ENCODE measurements around the gene GKAP1. TPM values are rescaled to one million over a fixed set of nuclear protein-coding genes. Genes with fewer than 3 reads are reported as not detected.
A peak's percentile ranks its signal among the peaks of the same experiment; 100 is the strongest.
"Not testable (repeated sequence)": the region's sequence is repeated elsewhere in the genome, so short reads cannot be mapped to it uniquely, and the experiment has no call there.

GKAP1 gene
- 1 to 10 TPM; 2.4 to 6.9 (median 4.4) TPM for polyA plus RNA-seq (ENCODE audit: low read depth in 6 of 6)

DNA sequence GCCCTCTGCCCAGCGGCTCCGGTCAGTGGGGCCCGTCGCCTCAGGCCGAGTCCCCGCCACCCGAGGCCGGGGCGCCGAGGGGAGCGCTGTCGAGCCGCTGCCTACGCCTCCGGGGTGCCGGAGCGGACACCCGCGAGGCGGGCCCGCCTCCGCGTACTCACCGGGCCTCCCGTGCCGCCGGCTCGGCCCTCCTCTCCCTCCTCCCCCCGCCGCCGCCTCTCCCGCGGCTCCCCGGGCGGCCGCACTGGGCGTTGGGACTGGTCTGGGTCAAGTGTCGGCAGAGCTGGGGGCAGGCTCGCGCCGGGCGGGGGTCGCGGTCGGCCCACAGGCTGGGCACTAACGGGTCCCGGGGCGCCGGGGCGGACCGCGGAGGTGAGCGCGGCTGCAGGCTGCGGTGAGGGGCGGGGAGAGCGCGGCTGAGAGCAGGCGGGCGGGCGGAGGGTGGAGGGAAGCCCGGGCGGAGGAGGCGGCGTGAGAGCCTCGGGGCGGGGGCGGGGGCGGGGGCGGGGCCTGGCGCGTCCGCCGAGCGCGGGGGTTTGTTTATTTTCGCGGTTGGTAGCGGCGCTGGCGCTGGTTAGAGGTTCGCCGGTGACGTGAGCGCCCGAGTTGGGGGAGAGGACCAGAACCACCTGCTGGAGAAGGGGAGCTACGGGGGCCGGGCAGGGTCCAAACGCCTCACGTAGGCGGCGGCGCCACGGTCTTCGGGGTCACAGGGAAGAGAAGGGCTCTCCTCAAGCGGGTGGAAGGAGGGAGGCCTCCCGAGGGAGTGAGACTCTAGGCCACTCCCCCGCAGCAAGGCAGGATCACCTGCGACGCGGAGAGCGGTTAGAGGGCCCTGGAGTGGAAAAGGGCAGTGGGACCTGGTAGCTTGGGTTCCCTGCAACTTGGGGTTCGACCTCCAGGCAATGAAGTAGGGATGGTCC is at the start of gene GKAP1:
TSS of gene GKAP1 (minus strand) at position 414 of the 923 bp plus-strand sequence. CDS start 11,252 bp downstream, outside the sequence.
- H3K9me3 Mint-ChIP-seq, H3K36me3 Mint-ChIP-seq, H3K27me3 Mint-ChIP-seq: not testable (repeated sequence)
- ATAC-seq (ENCODE audit: low read depth in 2 of 2) (peak; percentile 83), DNase-seq (peak; percentile 85)
- Mint-ChIP-seq H3K4me1 (peaks cover 6 to 12% (median 8%) of the 10 kb centered on the region in 3 donors), H3K4me3 (peak within 1 kb of the TSS; percentile 85 to 93 (median 88)), H3K27ac (peak within 1 kb of the TSS; percentile 28 to 92 (median 88))

DNA sequence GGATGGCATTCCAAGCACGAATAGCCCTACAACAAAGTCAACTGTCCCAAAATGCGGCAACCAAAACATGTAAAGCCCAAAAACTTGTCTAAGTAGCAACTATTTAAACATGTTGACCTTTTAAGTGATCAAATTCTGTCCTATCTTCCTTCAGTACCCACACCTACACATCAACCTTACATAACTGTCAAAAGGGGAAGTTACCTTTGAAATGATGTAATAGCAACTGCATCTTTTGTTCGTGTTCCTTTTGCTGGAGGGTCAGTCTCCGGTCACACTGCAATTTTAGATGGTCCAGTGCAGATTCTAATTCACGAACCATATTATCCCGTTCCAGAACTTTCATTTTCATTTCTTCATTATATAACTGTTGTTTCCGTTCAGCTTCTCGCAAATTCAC is 32.3 kb upstream of the GKAP1 start:
- not testable (repeated sequence) for H3K9me3 Mint-ChIP-seq, H3K27me3 Mint-ChIP-seq, H3K4me3 Mint-ChIP-seq, H3K4me1 Mint-ChIP-seq
- ATAC-seq (ENCODE audit: low read depth in 2 of 2) (peak; percentile 80 to 93), DNase-seq (peak; percentile 27)
- H3K27ac Mint-ChIP-seq, result peak overlapping the region in 2 of 6 donors; percentile 12 to 15
- peaks cover 8 to 11% of the 10 kb centered on the region in 2 donors for H3K36me3 Mint-ChIP-seq

DNA sequence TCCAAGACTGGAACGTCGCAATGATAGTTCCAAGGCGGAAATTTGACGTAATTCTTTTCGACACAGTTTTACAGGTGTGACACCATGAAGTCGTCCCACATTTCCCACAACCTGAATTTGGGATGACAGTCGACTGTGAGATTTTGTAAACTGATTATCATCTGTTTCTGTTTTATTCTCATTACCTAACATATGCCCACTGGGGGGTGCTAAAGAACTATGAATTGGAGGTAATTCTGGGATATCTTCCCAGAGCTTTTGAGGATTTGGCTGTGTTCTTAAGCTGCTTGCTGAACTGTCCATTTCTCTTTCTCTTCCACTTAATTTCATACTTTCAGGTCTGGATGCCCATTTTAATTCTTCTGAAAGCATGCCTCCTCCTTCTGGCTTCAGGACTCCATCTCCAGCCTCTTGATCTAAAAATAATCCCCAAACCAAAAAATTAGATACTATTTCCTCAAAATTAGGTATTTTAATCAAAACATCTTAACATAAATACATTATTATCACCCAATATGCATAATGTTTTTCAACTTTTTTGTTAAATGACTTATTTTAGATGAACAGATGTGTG is 19.6 kb upstream of the GKAP1 start:
- ATAC-seq (ENCODE audit: low read depth in 2 of 2); H3K27me3 Mint-ChIP-seq; H3K9me3 Mint-ChIP-seq; H3K4me1 Mint-ChIP-seq; H3K4me3 Mint-ChIP-seq; H3K27ac Mint-ChIP-seq; DNase-seq; H3K36me3 Mint-ChIP-seq: not testable (repeated sequence)

DNA sequence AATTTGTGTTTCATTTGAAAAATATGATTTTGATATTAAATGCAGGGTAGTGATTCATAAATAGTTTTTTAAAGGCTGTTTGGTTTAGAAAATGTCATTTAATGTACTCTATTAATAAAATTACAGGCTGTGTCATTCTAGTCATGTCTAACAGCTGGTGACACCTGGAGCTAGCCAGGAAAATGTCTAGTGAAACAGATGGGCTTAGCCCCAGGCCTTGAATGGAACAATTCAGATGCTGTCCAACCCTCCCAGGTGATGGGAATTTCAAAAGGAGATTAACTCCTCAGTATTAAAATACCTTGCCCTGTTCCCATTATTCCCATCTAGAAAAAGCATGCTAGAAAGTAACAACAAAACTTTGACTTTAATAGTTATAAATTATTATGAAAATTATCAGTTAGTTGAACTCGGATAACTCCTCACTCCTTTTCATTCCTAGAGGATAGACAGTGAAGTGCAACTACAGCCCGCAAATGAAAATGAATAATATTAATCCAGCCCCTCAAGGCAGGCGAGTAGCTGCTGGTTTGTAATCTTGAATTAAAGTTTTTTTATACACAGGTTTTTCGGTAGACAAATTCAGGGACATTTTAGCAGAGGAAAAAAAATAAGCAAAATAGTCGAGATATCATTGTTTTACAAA is 13.0 kb upstream of the GKAP1 start:
- ATAC-seq (ENCODE audit: low read depth in 2 of 2); H3K4me3 Mint-ChIP-seq; H3K27me3 Mint-ChIP-seq; H3K27ac Mint-ChIP-seq; H3K4me1 Mint-ChIP-seq; H3K9me3 Mint-ChIP-seq; H3K36me3 Mint-ChIP-seq; DNase-seq: not testable (repeated sequence)

DNA sequence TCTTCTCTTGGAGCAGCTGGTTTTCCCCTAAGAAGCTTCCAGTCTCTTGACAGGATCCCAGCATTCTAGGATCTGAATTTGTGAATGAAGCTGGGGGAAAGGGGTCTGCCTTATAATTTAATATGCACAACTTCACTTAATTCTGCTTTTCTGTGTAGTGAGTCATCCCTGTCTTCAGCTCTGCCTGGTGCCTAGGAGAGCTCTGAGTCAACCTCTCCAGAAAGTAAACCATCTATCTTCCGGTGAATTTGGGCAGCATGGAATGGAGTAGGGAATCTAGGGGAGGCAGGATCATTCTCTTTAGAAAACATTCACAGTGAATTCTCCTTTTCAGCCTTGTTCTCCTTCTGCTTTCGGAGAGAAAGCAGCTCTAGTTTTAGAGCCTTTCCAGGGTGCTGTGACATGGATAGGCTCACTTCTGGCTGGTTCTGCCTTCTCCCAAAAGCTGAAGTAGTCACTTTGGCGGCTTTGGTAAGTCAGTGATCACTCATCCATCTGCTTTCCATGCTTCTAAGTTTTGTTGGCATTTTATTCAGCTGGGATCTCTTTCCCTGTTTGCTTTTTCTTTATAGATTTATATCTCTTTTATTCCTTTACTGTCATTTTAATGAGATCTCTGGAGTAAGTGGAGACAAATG is 7.5 kb upstream of the GKAP1 start:
- H3K4me1 Mint-ChIP-seq; DNase-seq; H3K9me3 Mint-ChIP-seq; H3K27me3 Mint-ChIP-seq; ATAC-seq (ENCODE audit: low read depth in 2 of 2); H3K36me3 Mint-ChIP-seq; H3K27ac Mint-ChIP-seq; H3K4me3 Mint-ChIP-seq: not testable (repeated sequence)

DNA sequence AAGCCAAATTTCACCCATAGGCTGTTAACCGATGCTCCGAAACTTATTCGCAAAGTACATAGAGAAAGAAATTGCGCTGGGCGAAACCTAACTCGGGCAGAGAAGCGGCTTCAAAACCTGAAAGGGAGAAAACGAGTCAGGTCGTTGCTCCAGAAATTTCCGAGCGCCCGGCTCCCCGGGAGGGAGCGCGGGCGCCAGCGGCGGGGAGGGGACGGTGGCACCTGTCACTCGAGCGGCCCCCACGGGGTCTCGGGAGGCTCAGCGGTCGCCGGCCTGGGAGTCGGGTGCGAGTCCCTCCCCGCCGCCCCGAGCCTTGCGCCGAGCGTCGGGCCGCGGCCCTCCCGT is 586 bp downstream of the GKAP1 start:
- H3K27me3 Mint-ChIP-seq; ATAC-seq (ENCODE audit: low read depth in 2 of 2); H3K9me3 Mint-ChIP-seq; H3K36me3 Mint-ChIP-seq; DNase-seq: not testable (repeated sequence)
- Mint-ChIP-seq H3K4me3 (peak overlapping the region; percentile 81 to 93 (median 88)), H3K4me1 (peaks cover 6 to 12% (median 8%) of the 10 kb centered on the region in 3 donors), H3K27ac (peak overlapping the region; percentile 28 to 92 (median 88))

DNA sequence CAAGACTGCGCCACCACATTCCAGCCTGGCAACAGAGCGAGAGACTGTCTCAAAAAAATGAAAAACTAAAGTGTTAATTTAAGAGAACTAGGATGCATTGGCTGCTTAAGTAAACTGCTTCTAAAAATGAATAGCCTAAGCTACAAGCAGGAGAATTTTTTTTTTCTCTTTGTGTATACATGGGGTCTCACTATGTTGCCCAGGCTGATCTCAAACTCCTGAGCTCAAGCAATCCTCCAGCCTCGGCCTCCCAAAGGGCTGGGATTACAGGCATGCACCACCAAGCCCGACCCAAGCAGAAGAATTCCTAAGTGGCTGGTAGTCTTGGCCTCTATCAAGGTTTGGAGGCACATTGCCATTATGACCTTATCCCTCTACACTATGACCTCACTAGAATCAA is 2.4 kb downstream of the GKAP1 start:
- H3K27ac Mint-ChIP-seq; H3K9me3 Mint-ChIP-seq; ATAC-seq (ENCODE audit: low read depth in 2 of 2); H3K36me3 Mint-ChIP-seq; H3K27me3 Mint-ChIP-seq; DNase-seq: not testable (repeated sequence)
- peak overlapping the region in 2 of 8 donors; percentile 41 to 63 for H3K4me3 Mint-ChIP-seq
- H3K4me1 Mint-ChIP-seq, result peaks cover 6 to 12% (median 8%) of the 10 kb centered on the region in 3 donors

DNA sequence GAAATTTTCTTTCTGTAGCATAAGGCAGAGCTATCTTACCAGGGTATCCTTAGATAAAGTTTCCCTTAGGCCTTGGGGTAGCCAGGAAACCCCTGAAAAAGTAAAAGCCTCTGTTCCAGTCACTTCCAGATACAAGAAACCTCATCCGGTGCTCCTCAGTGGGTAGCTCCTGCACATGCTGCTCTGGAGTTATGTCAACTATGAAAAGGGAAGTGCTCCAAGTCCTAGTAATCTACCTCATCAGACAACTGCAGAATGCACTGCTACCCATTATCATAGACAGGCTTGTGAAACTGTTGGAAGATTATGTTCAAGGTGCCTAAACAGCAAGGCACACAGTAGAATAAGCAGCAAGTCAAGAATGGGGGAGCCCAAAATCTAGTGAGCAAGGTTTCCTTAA is 8.4 kb downstream of the GKAP1 start:
- H3K9me3 Mint-ChIP-seq; ATAC-seq (ENCODE audit: low read depth in 2 of 2); DNase-seq; H3K4me1 Mint-ChIP-seq; H3K27me3 Mint-ChIP-seq; H3K27ac Mint-ChIP-seq; H3K4me3 Mint-ChIP-seq; H3K36me3 Mint-ChIP-seq: not testable (repeated sequence)

DNA sequence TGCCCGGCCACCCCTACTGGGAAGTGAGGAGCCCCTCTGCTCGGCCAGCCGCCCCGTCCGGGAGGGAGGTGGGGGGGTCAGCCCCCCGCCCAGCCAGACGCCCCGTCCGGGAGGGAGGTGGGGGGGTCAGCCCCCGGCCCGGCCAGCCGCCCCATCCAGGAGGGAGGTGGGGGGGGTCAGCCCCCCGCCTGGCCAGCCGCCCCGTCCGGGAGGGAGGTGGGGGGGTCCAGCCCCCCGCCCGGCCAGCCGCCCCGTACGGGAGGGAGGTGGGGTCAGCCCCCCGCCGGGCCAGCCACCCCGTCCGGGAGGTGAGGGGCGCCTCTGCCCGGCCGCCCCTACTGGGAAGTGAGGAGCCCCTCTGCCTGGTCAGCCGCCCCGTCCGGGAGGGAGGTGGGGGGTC is 13.1 kb downstream of the GKAP1 start:
- H3K36me3 Mint-ChIP-seq; ATAC-seq (ENCODE audit: low read depth in 2 of 2); H3K27me3 Mint-ChIP-seq; H3K4me1 Mint-ChIP-seq; H3K27ac Mint-ChIP-seq; H3K4me3 Mint-ChIP-seq; H3K9me3 Mint-ChIP-seq; DNase-seq: not testable (repeated sequence)

DNA sequence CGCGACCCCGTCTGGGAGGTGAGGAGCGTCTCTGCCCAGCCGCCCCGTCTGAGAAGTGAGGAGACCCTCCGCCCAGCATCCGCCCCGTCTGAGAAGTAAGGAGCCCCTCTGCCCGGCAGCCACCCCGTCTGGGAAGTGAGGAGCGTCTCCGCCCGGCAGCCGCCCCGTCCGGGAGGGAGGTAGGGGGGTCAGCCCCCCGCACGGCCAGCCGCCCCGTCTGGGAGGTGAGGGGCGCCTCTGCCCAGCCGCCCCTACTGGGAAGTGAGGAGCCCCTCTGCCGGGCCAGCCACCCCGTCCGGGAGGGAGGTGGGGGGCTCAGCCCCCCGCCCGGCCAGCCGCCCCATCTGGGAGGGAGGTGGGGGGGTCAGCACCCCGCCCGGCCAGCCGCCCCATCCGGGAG is 13.6 kb downstream of the GKAP1 start:
- not testable (repeated sequence) for H3K36me3 Mint-ChIP-seq; H3K4me3 Mint-ChIP-seq; H3K4me1 Mint-ChIP-seq; DNase-seq; H3K27me3 Mint-ChIP-seq; H3K9me3 Mint-ChIP-seq; H3K27ac Mint-ChIP-seq; ATAC-seq (ENCODE audit: low read depth in 2 of 2)

DNA sequence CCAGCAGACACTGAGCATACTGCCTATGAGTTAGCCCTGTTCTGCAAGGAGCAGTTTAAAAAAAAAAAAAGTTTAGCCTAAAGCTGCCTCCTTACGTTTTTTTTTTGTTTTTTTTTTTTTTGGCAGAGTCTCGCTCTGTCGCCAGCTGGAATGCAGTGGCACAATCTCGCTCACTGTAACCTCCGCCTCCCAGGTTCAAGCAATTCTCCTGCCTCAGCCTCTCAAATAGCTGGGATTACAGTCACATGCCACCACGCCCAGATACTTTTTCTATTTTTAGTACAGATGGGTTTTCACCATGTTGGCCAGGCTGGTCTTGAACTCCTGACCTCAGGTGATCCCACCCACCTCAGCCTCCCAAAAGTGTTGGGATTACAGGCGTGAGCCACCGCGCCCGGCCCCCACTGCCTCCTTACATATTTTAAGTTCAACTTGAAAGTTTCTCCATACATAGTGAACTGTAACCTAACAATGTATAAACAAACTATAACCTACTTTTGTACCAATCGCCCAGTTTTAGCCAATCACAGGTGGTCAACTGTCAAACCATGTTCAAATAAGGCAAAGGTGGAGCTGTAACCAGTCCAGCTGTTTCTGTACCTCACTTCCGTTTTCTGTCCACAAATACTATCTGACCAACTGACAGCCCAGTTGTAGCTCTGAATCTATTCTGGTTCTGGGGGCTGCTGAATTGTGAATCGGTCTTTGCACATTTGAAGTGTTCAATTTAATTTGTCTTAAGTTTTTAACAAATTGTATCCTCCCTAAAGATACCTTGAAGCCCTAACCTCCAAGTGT is 17.1 kb downstream of the GKAP1 start:
- no peak for DNase-seq
- Mint-ChIP-seq H3K9me3 (no peaks in the 10 kb centered on the region), H3K4me1 (no peaks in the 10 kb centered on the region), H3K27ac (no peak overlapping the region), H3K27me3 (no peaks in the 10 kb centered on the region), H3K4me3 (no peak overlapping the region), H3K36me3 (peaks cover 7 to 15% of the 10 kb centered on the region in 2 donors)
- ATAC-seq (ENCODE audit: low read depth in 2 of 2), result no peak

DNA sequence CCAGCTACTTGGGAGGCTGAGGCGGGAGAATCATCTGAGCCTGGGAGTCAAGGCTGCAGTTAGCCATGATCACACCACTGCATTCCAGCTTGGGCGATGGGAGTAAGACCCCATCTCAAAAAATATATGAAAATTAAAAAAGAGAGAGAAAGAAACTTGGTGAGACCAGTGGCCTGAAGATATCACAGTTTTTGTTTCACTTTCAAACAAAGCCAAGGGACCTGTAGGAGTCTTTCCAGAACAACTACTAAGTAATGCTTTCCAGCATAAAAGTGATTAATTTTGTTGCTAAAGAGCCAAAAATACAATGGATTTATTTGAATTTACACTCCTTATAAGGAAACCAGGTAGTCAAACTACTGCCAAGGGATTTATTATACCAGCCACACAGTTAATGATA is 23.5 kb downstream of the GKAP1 start:
- ATAC-seq (ENCODE audit: low read depth in 2 of 2) (no peak), DNase-seq (no peak)
- H3K36me3 Mint-ChIP-seq, result peaks cover 7 to 14% of the 10 kb centered on the region in 2 donors
- H3K27me3 Mint-ChIP-seq, result no peaks in the 10 kb centered on the region
- H3K9me3 Mint-ChIP-seq, result no peaks in the 10 kb centered on the region
- H3K27ac Mint-ChIP-seq, result no peak overlapping the region
- H3K4me3 Mint-ChIP-seq, result no peak overlapping the region
- H3K4me1 Mint-ChIP-seq, result no peaks in the 10 kb centered on the region

DNA sequence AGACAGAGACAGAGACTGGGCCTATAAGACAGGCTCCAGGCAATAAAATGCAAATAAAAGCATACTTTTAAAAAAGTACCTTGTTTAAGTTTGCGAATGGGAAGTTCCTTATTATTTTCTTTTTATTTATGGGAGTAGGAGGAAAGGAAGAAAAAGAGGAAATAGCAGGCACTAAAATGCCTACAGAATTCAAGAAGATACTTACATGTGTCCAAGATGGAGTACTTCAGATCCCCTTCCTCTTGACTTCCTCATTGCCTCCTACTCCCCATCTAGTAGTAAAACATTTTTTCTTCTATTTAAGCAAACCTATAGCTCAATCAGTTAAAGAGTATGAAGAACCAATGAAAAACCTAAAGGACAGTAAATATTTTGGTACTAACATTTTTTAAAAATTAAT is 24.8 kb downstream of the GKAP1 start:
- H3K27ac Mint-ChIP-seq, result no peak overlapping the region

More for the DNA sequence above, 24.8 kb downstream of the GKAP1 start:
- Mint-ChIP-seq H3K27me3 (no peaks in the 10 kb centered on the region), H3K4me3 (no peak overlapping the region), H3K36me3 (peaks cover 6 to 8% of the 10 kb centered on the region in 2 donors), H3K4me1 (no peaks in the 10 kb centered on the region), H3K9me3 (no peaks in the 10 kb centered on the region)
- DNase-seq (no peak), ATAC-seq (ENCODE audit: low read depth in 2 of 2) (no peak)

Data from naive B cell (primary cell).